ENCODE results near the gene SMIM3.

DNA sequence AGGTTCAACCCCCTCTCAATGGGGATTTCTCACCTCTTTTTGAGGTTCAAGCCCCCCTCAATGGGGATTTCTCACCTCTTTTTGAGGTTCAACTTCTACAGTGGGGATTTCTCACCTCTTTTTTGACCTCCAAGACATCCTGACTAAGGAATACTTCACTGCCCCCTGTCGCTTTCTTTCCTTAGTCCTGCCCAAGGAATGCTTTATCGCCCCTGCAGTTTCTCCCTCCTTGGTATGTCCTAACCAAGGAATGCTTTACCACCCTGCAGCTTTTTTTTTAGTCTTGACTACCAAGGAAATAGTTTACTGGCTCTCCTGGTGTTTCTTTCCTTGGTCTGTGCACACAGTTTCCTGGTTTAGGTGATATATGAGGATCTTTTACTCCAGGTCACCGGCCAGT, 58.1 kb downstream of the SMIM3 start:
- TF ChIP-seq CTCF (IDR thresholded peaks at IDR 0.05) (no peak), ZFX (IDR thresholded peaks at IDR 0.05; ENCODE audit: borderline replicate concordance) (no peak)
